ENCODE measurements around the gene TYK2. TPM values are rescaled to one million over a fixed set of nuclear protein-coding genes. Genes with fewer than 3 reads are reported as not detected.
A peak's percentile ranks its signal among the peaks of the same experiment; 100 is the strongest.

TYK2 gene
- total RNA-seq, 4 donors from 2014 or later: 112 to 166 (median 125) TPM

DNA sequence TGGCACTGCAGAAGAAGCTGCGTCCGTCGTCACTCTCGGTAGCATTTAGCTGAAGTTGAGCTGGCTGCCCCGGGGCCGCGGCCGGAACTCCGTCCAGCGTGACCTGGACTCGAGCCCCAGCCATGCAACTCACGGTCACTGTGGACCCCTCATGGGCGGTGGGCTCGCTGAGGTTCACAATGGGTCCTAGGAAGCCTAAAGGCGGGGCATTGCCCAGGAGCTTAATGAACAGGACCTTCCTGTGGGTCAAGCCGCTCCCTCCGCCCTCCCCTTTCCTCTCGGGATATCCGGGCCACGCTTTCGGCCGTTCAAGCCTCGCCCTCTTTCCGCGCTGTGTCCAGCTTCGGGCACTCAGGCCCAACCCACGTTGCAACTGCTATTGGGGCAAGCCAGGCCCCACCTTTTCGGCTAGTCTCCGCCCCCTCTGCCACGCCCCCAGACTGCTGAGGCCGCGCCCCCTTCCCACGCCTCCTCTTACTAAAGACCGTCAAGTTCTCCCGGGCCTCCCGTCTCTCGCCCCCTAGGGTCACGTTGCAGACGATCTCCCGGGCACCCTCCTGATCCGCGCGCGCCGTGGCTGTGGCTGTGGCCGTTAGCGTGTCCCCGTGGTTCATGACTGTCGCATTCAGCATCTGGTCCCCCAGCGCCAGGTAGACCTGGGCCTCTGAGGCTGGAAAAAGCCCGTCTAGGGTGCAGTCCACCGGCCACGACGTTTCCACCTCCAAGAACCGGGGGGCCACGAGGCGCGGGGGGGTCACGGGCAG, 45.6 kb downstream of the TYK2 start:
- H3K4me1 ChIP-seq: peaks cover 0 to 32% (median 13%) of the 10 kb centered on the region in 4 donors
- 14 to 37% methylated on average over 34 to 57 of the region's 59 CpGs for WGBS, 2 donors
- H3K27me3 ChIP-seq: no peaks in the 10 kb centered on the region
- H3K36me3 ChIP-seq: peaks cover 0 to 11% (median 0%) of the 10 kb centered on the region in 3 donors
- peak overlapping the region in 3 of 4 donors; percentile 92 to 99 (median 97) for H3K27ac ChIP-seq
- TF ChIP-seq EP300 (IDR thresholded peaks at IDR 0.05) (peak; percentile 72 to 87), POLR2A (IDR thresholded peaks at IDR 0.05) (peak in 1 of 2 donors; percentile 77)
- TF ChIP-seq, protein P1, sequence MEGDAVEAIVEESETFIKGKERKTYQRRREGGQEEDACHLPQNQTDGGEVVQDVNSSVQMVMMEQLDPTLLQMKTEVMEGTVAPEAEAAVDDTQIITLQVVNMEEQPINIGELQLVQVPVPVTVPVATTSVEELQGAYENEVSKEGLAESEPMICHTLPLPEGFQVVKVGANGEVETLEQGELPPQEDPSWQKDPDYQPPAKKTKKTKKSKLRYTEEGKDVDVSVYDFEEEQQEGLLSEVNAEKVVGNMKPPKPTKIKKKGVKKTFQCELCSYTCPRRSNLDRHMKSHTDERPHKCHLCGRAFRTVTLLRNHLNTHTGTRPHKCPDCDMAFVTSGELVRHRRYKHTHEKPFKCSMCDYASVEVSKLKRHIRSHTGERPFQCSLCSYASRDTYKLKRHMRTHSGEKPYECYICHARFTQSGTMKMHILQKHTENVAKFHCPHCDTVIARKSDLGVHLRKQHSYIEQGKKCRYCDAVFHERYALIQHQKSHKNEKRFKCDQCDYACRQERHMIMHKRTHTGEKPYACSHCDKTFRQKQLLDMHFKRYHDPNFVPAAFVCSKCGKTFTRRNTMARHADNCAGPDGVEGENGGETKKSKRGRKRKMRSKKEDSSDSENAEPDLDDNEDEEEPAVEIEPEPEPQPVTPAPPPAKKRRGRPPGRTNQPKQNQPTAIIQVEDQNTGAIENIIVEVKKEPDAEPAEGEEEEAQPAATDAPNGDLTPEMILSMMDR (IDR thresholded peaks at IDR 0.05): no peak
- DNase-seq (ENCODE audit: low spot score in 2 of 2): peak; percentile 92 to 95
- no peaks in the 10 kb centered on the region for H3K9me3 ChIP-seq
- peak overlapping the region; percentile 69 to 92 (median 91) for H3K4me3 ChIP-seq

DNA sequence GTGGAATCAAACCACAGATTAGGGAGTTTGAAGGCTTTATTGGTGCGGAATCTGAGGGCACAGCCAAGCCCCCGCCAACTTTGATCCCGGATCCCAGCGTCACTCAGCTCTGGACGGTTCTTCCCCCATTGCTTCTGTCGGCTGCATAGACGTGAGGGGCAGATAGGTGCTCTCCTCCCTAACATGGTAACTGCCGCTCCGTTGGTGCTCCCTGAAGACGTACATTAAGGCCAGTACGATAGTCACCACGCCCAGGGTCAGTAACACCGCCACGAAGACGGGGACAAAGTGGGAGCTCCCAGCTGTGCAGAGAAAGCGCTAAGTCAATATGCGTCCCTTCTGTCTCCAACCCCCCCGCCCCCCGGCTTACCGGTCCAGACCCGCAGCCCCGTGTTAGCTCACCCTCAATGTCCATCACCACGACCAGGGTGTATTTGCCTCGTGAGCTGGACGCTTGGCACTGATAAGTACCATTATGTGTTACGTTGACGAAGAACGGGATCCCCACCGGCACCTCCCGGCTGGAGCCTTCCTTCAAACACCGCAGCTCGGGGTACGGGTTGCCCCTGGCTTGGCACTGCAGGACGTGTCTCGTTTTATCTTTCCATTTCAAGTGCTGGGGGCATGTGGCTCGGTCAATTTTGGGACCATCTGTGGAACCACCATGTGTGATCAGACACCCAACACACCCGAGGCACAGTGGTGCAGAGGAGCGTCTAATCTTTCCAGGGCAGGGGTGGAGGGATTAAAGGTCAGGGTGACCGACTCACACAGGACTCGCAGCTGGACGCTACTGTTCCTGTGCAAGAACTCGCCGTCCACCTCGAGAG, 46.4 kb downstream of the TYK2 start:
- TF ChIP-seq POLR2A (IDR thresholded peaks at IDR 0.05): no peak

DNA sequence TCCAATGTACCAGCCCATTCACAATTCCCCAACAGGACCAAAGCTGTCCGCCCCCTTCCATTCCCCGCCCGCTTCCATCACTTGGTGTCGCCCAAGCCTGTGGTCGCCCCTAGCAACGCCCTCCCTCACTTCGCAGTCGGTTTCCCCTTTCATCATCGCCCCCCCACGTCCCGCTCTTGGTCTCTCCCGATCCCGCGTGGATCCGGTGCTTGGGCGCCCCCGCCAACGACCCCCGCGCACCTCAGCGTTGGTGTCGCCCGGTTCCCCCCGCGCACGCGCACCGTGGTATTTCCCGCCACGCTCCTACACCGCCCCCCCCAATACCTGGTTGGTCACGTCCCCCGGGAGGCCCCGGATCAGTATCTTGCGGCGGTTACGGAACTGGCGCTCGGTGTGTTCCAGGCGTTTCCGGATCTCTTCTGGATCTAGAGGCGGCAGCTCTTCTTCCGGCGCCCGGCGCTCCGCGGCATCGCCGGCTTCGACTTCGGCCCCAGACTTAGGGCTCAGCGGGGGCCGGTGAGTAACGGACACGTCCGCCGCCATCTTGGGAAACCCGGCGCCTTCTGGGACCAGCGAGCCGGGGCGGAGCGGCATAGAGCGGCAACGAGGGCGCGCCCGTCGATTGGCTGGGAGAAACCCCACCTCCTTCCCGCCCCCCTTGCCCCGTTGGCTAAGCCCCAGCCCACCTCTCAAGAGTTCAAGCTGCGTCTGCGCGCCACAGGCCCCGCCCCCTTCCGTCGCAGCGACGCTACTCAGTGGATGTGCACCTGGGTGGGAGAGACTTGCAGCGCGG, 47.2 kb downstream of the TYK2 start, which contains the start of gene RAVER1:
RAVER1 (minus strand) TSS at position 565 of the 793 bp plus-strand sequence; CDS start at position 543, 22 bp downstream.
- Histone ChIP-seq H3K27me3 (no peaks in the 10 kb centered on the region), H3K4me3 (peak within 1 kb of the TSS; percentile 69 to 92 (median 91)), H3K4me1 (peaks cover 0 to 32% (median 13%) of the 10 kb centered on the region in 4 donors), H3K9me3 (no peaks in the 10 kb centered on the region), H3K36me3 (peaks cover 3 to 28% (median 8%) of the 10 kb centered on the region in 3 donors), H3K27ac (peak within 1 kb of the TSS; percentile 80 to 99 (median 94))
- peak; percentile 94 to 95 for DNase-seq (ENCODE audit: low spot score in 2 of 2)
- TF ChIP-seq EP300 (IDR thresholded peaks at IDR 0.05): peak; percentile 68 to 91
- peak; percentile 58 to 77 for TF ChIP-seq POLR2A (IDR thresholded peaks at IDR 0.05)
- TF ChIP-seq, protein P1 (IDR thresholded peaks at IDR 0.05): peak in 2 of 5 experiments; percentile 17 to 33
- WGBS, 2 donors: 1% methylated on average over 32 to 69 of the region's 82 CpGs

More for the DNA sequence above, 46.4 kb downstream of the TYK2 start:
- H3K36me3 ChIP-seq: peaks cover under 1 to 19% (median 3%) of the 10 kb centered on the region in 3 donors
- 11 to 12% methylated on average over 42 of the region's 44 CpGs for WGBS, 2 donors
- H3K27ac ChIP-seq: peak overlapping the region; percentile 80 to 99 (median 94)
- no peak for DNase-seq (ENCODE audit: low spot score in 2 of 2)
- H3K4me3 ChIP-seq: peak overlapping the region; percentile 69 to 92 (median 91)
- no peaks in the 10 kb centered on the region for H3K9me3 ChIP-seq
- no peaks in the 10 kb centered on the region for H3K27me3 ChIP-seq
- H3K4me1 ChIP-seq: peaks cover 0 to 32% (median 13%) of the 10 kb centered on the region in 4 donors

DNA sequence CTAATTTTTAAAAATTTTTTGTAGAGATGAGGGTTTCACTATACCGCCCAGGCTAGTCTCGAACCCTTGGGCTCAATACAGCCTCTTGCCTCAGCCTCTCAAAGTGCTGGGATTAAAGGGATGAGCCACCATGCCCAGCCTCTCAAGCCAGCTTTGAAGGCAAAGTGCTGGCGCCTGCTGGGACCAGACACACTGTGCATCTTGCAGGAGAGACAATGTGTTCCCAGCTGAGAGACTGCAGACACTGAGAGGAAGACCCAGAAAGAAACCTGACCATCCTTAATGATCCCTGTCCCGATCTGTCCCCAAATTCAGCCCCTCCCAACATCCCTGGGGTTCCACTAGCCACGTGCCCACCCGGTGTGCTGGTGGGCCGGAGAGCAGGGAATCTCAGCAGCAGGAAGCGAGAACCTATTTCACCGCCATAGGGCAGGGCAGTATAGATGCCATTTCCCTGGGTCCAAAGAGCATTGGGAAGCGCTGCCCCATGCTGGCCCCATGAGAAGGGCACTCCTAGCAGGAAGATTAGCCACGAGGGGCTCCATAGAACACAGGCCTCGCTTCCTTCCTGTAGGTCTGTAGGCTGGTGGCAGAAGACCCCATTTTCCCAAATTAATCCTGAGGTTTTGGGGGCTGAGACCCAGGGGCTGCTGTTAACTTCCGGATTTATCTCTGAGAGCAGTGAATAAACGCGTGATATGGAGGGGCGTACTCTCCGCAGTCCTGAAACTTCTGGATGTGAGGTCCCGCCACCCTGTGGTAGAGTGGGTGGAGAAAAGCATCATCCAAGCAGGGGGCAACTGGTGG, 48.0 kb downstream of the TYK2 start:
- 31% methylated on average over 17 to 18 of the region's 18 CpGs for WGBS, 2 donors
- DNase-seq (ENCODE audit: low spot score in 2 of 2): no peak
- Histone ChIP-seq H3K27ac (peak overlapping the region; percentile 80 to 99 (median 94)), H3K4me1 (peaks cover 0 to 32% (median 13%) of the 10 kb centered on the region in 4 donors), H3K27me3 (no peaks in the 10 kb centered on the region), H3K36me3 (peaks cover 3 to 36% (median 12%) of the 10 kb centered on the region in 3 donors), H3K4me3 (peak overlapping the region; percentile 69 to 92 (median 91)), H3K9me3 (no peaks in the 10 kb centered on the region)
- TF ChIP-seq, protein P1 (IDR thresholded peaks at IDR 0.05): no peak
- TF ChIP-seq EP300 (IDR thresholded peaks at IDR 0.05): no peak
- no peak for TF ChIP-seq POLR2A (IDR thresholded peaks at IDR 0.05)

Measured in tibial nerve (tissue), 4 donors.